ENCODE results near the gene CLINT1. TPM values are rescaled to one million over a fixed set of nuclear protein-coding genes. Genes with fewer than 3 reads are reported as not detected.

Gene CLINT1
- total and polyA plus RNA-seq, 2 of the 13 experiments (the other 11 are each of a cell fraction or from before 2014, with no cell fraction given), result 64.0 to 104 TPM

- no peak overlapping the region for H3K4me3 ChIP-seq (replicated peaks in 1 of 3; ENCODE audit: insufficient read depth in 1 of 3, low read depth in 2 of 3, low read length in 3 of 3)
- no peaks in the 10 kb centered on the region; a peak in 1 of 5 replicates for H3K27me3 ChIP-seq (ENCODE audit: control insufficient read depth in 1 of 2, insufficient read depth in 2 of 2, low read length in 2 of 2)
- H2AFZ ChIP-seq (ENCODE audit: low read length), result no peak overlapping the region
- no peaks in the 10 kb centered on the region for H3K9me3 ChIP-seq (ENCODE audit: low read length)
- TF ChIP-seq, protein P1, sequence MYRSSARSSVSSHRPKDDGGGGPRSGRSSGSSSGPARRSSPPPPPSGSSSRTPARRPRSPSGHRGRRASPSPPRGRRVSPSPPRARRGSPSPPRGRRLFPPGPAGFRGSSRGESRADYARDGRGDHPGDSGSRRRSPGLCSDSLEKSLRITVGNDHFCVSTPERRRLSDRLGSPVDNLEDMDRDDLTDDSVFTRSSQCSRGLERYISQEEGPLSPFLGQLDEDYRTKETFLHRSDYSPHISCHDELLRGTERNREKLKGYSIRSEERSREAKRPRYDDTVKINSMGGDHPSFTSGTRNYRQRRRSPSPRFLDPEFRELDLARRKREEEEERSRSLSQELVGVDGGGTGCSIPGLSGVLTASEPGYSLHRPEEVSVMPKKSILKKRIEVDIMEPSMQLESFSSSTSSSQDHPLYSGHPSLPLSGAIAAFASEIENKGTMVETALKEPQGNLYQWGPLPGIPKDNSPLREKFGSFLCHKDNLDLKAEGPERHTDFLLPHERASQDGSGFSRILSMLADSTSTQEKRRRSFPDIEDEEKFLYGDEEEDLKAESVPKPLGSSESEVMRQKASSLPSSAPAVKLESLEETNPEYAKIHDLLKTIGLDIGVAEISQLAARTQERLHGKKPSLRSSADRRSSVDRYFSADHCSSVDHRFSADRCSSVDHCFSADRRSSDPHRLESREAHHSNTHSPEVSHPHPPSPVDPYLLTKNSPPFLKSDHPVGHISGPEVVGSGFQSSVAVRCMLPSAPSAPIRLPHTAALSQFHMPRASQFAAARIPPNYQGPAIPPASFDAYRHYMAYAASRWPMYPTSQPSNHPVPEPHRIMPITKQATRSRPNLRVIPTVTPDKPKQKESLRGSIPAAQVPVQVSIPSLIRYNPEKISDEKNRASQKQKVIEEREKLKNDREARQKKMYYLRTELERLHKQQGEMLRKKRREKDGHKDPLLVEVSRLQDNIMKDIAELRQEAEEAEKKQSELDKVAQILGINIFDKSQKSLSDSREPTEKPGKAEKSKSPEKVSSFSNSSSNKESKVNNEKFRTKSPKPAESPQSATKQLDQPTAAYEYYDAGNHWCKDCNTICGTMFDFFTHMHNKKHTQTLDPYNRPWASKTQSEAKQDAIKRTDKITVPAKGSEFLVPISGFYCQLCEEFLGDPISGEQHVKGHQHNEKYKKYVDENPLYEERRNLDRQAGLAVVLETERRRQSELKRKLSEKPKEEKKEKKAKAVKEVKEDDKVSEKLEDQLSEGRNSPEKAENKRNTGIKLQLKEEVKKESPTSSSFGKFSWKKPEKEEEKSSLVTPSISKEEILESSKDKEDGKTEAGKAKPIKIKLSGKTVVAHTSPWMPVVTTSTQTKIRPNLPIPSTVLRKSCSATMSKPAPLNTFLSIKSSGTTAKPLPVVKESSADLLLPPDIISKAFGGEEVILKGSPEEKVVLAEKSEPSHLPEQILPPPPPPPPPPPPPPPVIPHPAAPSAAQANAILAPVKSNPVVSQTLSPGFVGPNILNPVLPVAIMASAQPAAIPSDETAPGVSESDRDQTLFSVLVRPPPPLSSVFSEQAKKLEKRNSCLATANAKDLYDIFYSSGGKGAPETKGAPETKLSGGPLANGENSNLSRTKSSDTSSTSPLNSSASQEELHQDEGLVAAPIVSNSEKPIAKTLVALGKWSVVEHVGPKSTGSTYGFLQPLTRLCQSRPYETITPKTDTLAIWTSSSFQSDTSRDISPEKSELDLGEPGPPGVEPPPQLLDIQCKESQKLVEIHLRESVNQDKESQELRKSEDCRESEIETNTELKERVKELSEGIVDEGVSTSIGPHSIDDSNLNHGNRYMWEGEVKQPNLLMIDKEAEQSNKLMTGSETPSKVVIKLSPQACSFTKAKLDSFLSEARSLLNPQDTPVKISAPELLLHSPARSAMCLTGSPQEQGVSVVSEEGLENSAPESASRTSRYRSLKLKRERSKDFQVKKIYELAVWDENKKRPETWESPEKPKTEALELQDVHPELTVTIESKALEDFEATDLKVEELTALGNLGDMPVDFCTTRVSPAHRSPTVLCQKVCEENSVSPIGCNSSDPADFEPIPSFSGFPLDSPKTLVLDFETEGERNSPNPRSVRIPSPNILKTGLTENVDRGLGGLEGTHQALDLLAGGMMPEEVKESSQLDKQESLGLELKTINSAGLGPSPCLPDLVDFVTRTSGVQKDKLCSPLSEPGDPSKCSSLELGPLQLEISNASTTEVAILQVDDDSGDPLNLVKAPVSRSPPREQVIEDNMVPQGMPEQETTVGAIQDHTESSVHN (CRISPR knock-in tag; IDR thresholded peaks at IDR 0.05), result no peak
- TF ChIP-seq XRCC5 (optimal IDR thresholded peaks at IDR 0.05; ENCODE audit: low read length), result no peak
- no peak for TF ChIP-seq RFX5 (IDR thresholded peaks at IDR 0.05; ENCODE audit: low read depth, low read length)
- no peak for TF ChIP-seq GATAD1 (CRISPR knock-in tag; IDR thresholded peaks at IDR 0.05)
- no peak for TF ChIP-seq CEBPG (CRISPR knock-in tag; IDR thresholded peaks at IDR 0.05)
- no peak for TF ChIP-seq ZNF670 (CRISPR knock-in tag; IDR thresholded peaks at IDR 0.05; ENCODE audit: borderline replicate concordance)
- intact Hi-C loops (cut with micrococcal nuclease; ENCODE audit: unreplicated experiment) (no loop called here), in situ Hi-C loops (cut with HindIII; ENCODE audit: extremely low pct_ligation_motif_present, low pct_unique_long_range_greater_than_20kb) (loop anchor here (5.0 to 25.0 kb wide), 2 partner anchors 69 to 404 kb away; partner anchors contain the start of gene C5orf52)
- FAIRE-seq (no peak), ATAC-seq (no peak), DNase-seq (ENCODE audit: low spot score) (no peak)
- H4K20me1 ChIP-seq (ENCODE audit: insufficient read depth, low read length), result no peaks in the 10 kb centered on the region
- ChIA-PET CTCF (ENCODE audit: low intra/inter-chr PET ratio, low total read pairs) (no interaction called here), POLR2A (interaction anchor here (1.7 kb wide), 1 partner anchor 10 kb away, joined by 10 read pairs; the partner anchor contains the start of gene THG1L)
- 89% methylated on average over 4 of the region's 4 CpGs for WGBS (ENCODE audit: low lambda C conversion rate)
- H3K27ac ChIP-seq (ENCODE audit: extremely low read length, insufficient read depth, low read length), result no peak overlapping the region
- H3K4me2 ChIP-seq (ENCODE audit: low read depth, low read length), result no peak overlapping the region
- no TSS peak for BruUV-seq (replicated peaks)
- peaks cover 20% of the 10 kb centered on the region for H3K4me1 ChIP-seq (ENCODE audit: insufficient read depth, low read length)
- H3K79me2 ChIP-seq (ENCODE audit: insufficient read depth, low read length), result peaks cover 7% of the 10 kb centered on the region
- peaks cover 0 to 3% of the 10 kb centered on the region in 2 experiments; a peak in 2 of 5 replicates for H3K36me3 ChIP-seq (replicated peaks in 1 of 2; ENCODE audit: control insufficient read depth in 1 of 2, insufficient read depth in 2 of 2, low read length in 2 of 2)
- H3K9ac ChIP-seq (ENCODE audit: insufficient read depth, low read depth, low read length), result no peak overlapping the region
Measured at GRCh38 chr5:157741131-157741530, 117.8 kb downstream of the CLINT1 start.

Measured in HepG2 (cell line).